AG04450 (cell line): ENCODE data around the gene TRIM56. TPM values are rescaled to one million over a fixed set of nuclear protein-coding genes. Genes with fewer than 3 reads are reported as not detected.
"Not testable (repeated sequence)": the region's sequence is repeated elsewhere in the genome, so short reads cannot be mapped to it uniquely, and the experiment has no call there.

Source experiments
- CTCF ChIA-PET: fragments of 300-600, 350-600 bp; formaldehyde crosslinking; extraction: SDS; loops from one replicate; lab custom pipeline; 2022; ENCODE audit warnings: antibody characterized with exemption, inconsistent platforms; lab: Charles Lee
- POLR2A ChIA-PET: fragments of 350-600 bp; formaldehyde crosslinking; extraction: SDS; loops from one replicate; lab custom pipeline; 2021; ENCODE audit warnings: antibody characterized with exemption, inconsistent platforms; lab: Yijun Ruan, JAX
- DNase-seq: peaks from one replicate; pipeline ENCODE4 v3.0.0-alpha.2; 2011; ENCODE audit warnings: low read depth, low spot score
- H3K27ac ChIP-seq: one replicate; pipeline ENCODE4 v1.5.1; 2012; ENCODE audit warnings: low read depth, low read length, control low read depth
- H3K27me3 ChIP-seq: one replicate; pipeline ENCODE4 v1.6.0; 2012; ENCODE audit warnings: low read length; ENCODE audit not compliant: control insufficient read depth, insufficient read depth
- H3K4me3 ChIP-seq: 2 replicates; pipeline ENCODE4 v1.5.1; 2011; ENCODE audit warnings: mild to moderate bottlenecking, low read depth, low read length, control low read depth
- H3K9me3 ChIP-seq: 2 replicates; pipeline ENCODE4 v1.5.1; 2012; ENCODE audit warnings: low read length; ENCODE audit not compliant: control insufficient read depth, insufficient read depth
- CTCF ChIP-seq: IDR thresholded peaks from 2 replicates; pipeline ENCODE4 v1.5.1; 2011; ENCODE audit warnings: low read depth, low read length, control low read depth, inconsistent platforms
- polyA plus RNA-seq: library from polyadenylated mRNA; depleted of rRNA; stranded (reverse); fragments of >200 nt; gene quantifications from 2 replicates; pipeline ENCODE4 v1.2.3, GENCODE V29; 2011

The TRIM56 gene
- polyA plus RNA-seq, 1 experiment = 4.0 TPM

- H3K9me3 ChIP-seq = no peaks in the 10 kb centered on the region
- CTCF ChIA-PET = interaction anchor here (0.5 to 2.6 kb wide), 3 partner anchors 19 to 125 kb away, joined by 3 to 14 read pairs (median 3); partner anchors contain the start of gene FIS1
- no peak for TF ChIP-seq CTCF
- POLR2A ChIA-PET = interaction anchor here (1.5 kb wide), 1 partner anchor 20 kb away, joined by 4 read pairs; no protein-coding TSS in a partner anchor
- DNase-seq = no peak
- peak overlapping the region; percentile 31 for H3K27ac ChIP-seq
- no peaks in the 10 kb centered on the region for H3K27me3 ChIP-seq
- no peak overlapping the region for H3K4me3 ChIP-seq
These were observed 34.6 kb downstream of the TRIM56 start for GRCh38 chr7:101119876-101120275.

GRCh38 chr7:101120315-101120714 lies 35.0 kb downstream of the TRIM56 start:
- DNase-seq = no peak
- Histone ChIP-seq H3K27ac (peak overlapping the region; percentile 31), H3K4me3 (no peak overlapping the region), H3K27me3 (no peaks in the 10 kb centered on the region), H3K9me3 (no peaks in the 10 kb centered on the region)
- ChIA-PET CTCF (interaction anchor here (2.6 kb wide), 1 partner anchor 23 kb away, joined by 14 read pairs; no protein-coding TSS in a partner anchor), POLR2A (interaction anchor here (1.5 kb wide), 1 partner anchor 20 kb away, joined by 4 read pairs; no protein-coding TSS in a partner anchor)
- TF ChIP-seq CTCF = no peak

GRCh38 chr7:101121631-101121990 lies 36.3 kb downstream of the TRIM56 start:
- H3K9me3 ChIP-seq, CTCF ChIA-PET, H3K4me3 ChIP-seq, H3K27me3 ChIP-seq, DNase-seq: not testable (repeated sequence)
- POLR2A ChIA-PET = interaction anchor here (0.7 to 2.1 kb wide), 5 partner anchors 10 to 318 kb away, joined by 4 to 13 read pairs (median 11); partner anchors contain the start of gene TRIM56
- H3K27ac ChIP-seq = peak overlapping the region; percentile 99

- H3K4me3 ChIP-seq = peak overlapping the region; percentile 51
- DNase-seq = peak; percentile 96
- ChIA-PET CTCF (interaction anchor here (0.5 to 2.2 kb wide), 6 partner anchors 16 to 295 kb away, joined by 3 to 10 read pairs (median 3); partner anchors contain the start of genes EPHB4 and SRRT), POLR2A (interaction anchor here (0.6 to 2.1 kb wide), 6 partner anchors 10 to 1795 kb away, joined by 4 to 13 read pairs (median 11); partner anchors contain the start of gene TRIM56)
- peak overlapping the region; percentile 99 for H3K27ac ChIP-seq
- H3K27me3 ChIP-seq = no peaks in the 10 kb centered on the region
- no peak for TF ChIP-seq CTCF
- H3K9me3 ChIP-seq = no peaks in the 10 kb centered on the region
These were observed 37.0 kb downstream of the TRIM56 start for GRCh38 chr7:101121991-101122932.

- peak overlapping the region; percentile 99 for H3K27ac ChIP-seq
- ChIA-PET CTCF (interaction anchor here (0.6 to 2.2 kb wide), 7 partner anchors 15 to 248 kb away, joined by 3 to 10 read pairs (median 3); partner anchors contain the start of gene SRRT), POLR2A (interaction anchor here (1.6 to 2.1 kb wide), 3 partner anchors 11 to 38 kb away, joined by 11 to 13 read pairs (median 12); partner anchors contain the start of gene TRIM56)
- H3K4me3 ChIP-seq = no peak overlapping the region
- DNase-seq = no peak
- H3K9me3 ChIP-seq = peaks cover 1% of the 10 kb centered on the region; the same call in 1 of the 2 replicates
- no peak for TF ChIP-seq CTCF
- H3K27me3 ChIP-seq = no peaks in the 10 kb centered on the region
These were observed 37.8 kb downstream of the TRIM56 start for GRCh38 chr7:101122933-101123702.
